GM12892 (cell line): ENCODE measurements around the gene RAB9A.

Source experiments
- POLR2A ChIP-seq: IDR thresholded peaks from 2 replicates; pipeline ENCODE4 v1.6.1; 2011; ENCODE audit warnings: low read depth, low read length, control low read depth
- POLR2AphosphoS5 ChIP-seq: IDR thresholded peaks from 2 replicates; pipeline ENCODE4 v1.6.1; 2011; ENCODE audit warnings: low read depth, low read length, control low read depth

DNA sequence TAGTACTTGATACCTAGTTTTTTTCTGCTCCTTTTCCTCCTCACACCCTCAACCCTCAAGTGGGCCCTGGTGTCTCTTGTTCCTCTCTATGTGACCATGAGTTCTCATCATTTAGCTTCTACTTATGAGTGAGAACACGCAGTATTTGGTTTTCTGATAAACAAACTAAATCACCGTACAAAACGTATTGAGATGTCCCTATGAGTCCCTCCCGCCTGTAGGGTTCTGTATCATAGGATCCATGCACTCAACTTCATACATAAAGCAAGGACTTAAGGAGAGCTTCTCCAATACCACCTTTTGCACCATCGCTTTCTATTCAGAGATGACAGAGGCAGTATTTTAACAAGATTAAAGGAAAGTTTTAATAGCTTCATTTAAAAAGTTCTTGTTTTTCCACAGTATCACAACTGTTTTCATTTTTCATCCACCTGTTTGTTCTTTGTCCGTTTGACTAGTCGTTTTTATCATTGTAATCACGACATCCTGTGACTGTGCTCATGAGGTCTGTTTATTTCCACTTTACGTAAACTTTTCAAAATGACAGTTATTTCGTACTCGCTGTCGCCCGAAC lies 457 bp upstream of the RAB9A start:
- TF ChIP-seq POLR2A (no peak), POLR2AphosphoS5 (no peak)
